HFFc6 (cell line): Measurements from ENCODE around the gene KRT15. TPM values are rescaled to one million over a fixed set of nuclear protein-coding genes. Genes with fewer than 3 reads are reported as not detected.

Experiments
- DNase-seq: peaks from one replicate; pipeline ENCODE4 v3.0.0-alpha.2; 2018
- H3K27ac Mint-ChIP-seq: 2 replicates; pipeline ENCODE4 v1.8.0; 2020; ENCODE audit warnings: mild to moderate bottlenecking, mixed read lengths
- H3K27me3 Mint-ChIP-seq: 2 replicates; pipeline ENCODE4 v1.8.0; 2021; ENCODE audit warnings: mild to moderate bottlenecking, moderate library complexity, mixed read lengths; ENCODE audit not compliant: insufficient read depth
- H3K36me3 Mint-ChIP-seq: 2 replicates; pipeline ENCODE4 v1.8.0; 2021; ENCODE audit warnings: low read depth, mixed read lengths
- H3K4me1 Mint-ChIP-seq: 2 replicates; pipeline ENCODE4 v1.8.0; 2020; ENCODE audit warnings: low read depth, mixed read lengths
- H3K4me3 Mint-ChIP-seq: 2 replicates; pipeline ENCODE4 v1.8.0; 2020; ENCODE audit warnings: mild to moderate bottlenecking, moderate library complexity, mixed read lengths
- H3K9me3 Mint-ChIP-seq: 2 replicates; pipeline ENCODE4 v1.8.0; 2020; ENCODE audit warnings: mild to moderate bottlenecking, mixed read lengths
- CTCF ChIP-seq: fragments of 200-600 bp; sonication (generic); IDR thresholded peaks from 2 replicates; pipeline ENCODE4 v1.5.0; 2021; ENCODE audit warnings: antibody characterized with exemption, mild to moderate bottlenecking
- total RNA-seq, 6 experiments: library from RNA; stranded (reverse); fragmentation: NEBNext Ultra II Directional; extraction: Animal tissue kit (Norgen Biotek cat#: 25700); gene quantifications; 2 replicates in 1 of 6; 3 replicates in 5 of 6; pipeline ENCODE4 v1.2.3, GENCODE V29; 2021

The KRT15 gene
- total RNA-seq, 6 experiments from 2014 or later = 5.0 to 8.6 (median 6.9) TPM

DNA sequence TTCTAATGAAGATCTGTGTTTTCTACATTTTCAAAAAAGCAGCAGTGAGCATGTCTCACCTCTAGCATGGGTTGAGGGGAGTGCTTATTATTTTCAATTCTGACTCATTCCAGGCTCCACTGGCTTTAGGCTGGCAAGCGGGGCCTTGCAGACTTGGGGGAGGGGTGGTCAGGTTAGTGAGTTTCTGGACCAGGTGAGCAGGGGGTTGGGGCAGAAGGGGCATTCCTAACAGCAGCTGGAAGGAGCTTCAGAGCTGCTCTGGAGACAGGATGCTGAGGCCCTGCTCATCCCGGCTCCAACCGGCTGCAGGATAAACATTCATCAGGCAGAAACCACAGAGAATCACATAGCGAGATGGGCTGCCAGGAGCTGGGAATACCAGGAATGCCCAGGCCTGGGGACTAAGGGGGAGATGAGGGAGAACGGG, 19.9 kb upstream of the KRT15 start:
- no peaks in the 10 kb centered on the region for H3K36me3 Mint-ChIP-seq
- peak overlapping the region; percentile 79 for H3K27ac Mint-ChIP-seq

GRCh38 chr17:41537990-41538389, 19.3 kb upstream of the KRT15 start:
- peak overlapping the region; percentile 28; the same call in 1 of the 2 replicates for H3K4me3 Mint-ChIP-seq
- no peaks in the 10 kb centered on the region for H3K9me3 Mint-ChIP-seq
- no peak for TF ChIP-seq CTCF
- no peaks in the 10 kb centered on the region for H3K36me3 Mint-ChIP-seq
- H3K27ac Mint-ChIP-seq = peak overlapping the region; percentile 79; the same call in 1 of the 2 replicates
- DNase-seq = no peak
- peaks cover 30% of the 10 kb centered on the region for H3K4me1 Mint-ChIP-seq
- peaks cover 3% of the 10 kb centered on the region for H3K27me3 Mint-ChIP-seq

More for the DNA sequence above, 19.9 kb upstream of the KRT15 start:
- H3K4me1 Mint-ChIP-seq = peaks cover 30% of the 10 kb centered on the region
- H3K27me3 Mint-ChIP-seq = peaks cover 4% of the 10 kb centered on the region
- DNase-seq = peak; percentile 36
- H3K9me3 Mint-ChIP-seq = no peaks in the 10 kb centered on the region
- peak overlapping the region; percentile 28 for H3K4me3 Mint-ChIP-seq
- TF ChIP-seq CTCF = no peak

DNA sequence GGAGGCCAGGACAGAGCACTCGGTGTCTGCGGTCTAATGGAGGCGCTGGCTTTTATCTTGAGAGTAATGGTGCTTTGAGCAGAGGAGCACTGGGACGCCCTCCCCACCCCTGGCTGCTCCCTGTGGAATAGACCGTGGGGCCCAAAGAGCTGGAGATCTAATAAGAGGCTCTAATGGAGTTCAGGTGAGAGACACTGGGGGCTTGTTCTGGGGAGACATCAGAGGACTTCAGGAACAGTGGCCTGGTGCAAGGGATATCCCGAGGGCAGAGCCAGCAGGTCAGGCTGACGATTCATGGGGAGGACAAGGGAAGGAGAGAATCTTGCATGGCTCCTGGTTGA, 18.9 kb upstream of the KRT15 start:
- H3K27me3 Mint-ChIP-seq = peaks cover 1% of the 10 kb centered on the region
- no peak for DNase-seq
- no peaks in the 10 kb centered on the region for H3K9me3 Mint-ChIP-seq
- no peaks in the 10 kb centered on the region for H3K36me3 Mint-ChIP-seq
- H3K27ac Mint-ChIP-seq = peak overlapping the region; percentile 34
- H3K4me3 Mint-ChIP-seq = no peak overlapping the region
- H3K4me1 Mint-ChIP-seq = peaks cover 30% of the 10 kb centered on the region
- TF ChIP-seq CTCF = no peak

GRCh38 chr17:41536741-41537613, 18.3 kb upstream of the KRT15 start:
- DNase-seq = no peak
- Mint-ChIP-seq H3K9me3 (no peaks in the 10 kb centered on the region), H3K27ac (peak overlapping the region; percentile 34), H3K27me3 (peaks cover 1% of the 10 kb centered on the region), H3K4me3 (no peak overlapping the region), H3K36me3 (no peaks in the 10 kb centered on the region), H3K4me1 (peaks cover 30% of the 10 kb centered on the region)
- no peak for TF ChIP-seq CTCF

DNA sequence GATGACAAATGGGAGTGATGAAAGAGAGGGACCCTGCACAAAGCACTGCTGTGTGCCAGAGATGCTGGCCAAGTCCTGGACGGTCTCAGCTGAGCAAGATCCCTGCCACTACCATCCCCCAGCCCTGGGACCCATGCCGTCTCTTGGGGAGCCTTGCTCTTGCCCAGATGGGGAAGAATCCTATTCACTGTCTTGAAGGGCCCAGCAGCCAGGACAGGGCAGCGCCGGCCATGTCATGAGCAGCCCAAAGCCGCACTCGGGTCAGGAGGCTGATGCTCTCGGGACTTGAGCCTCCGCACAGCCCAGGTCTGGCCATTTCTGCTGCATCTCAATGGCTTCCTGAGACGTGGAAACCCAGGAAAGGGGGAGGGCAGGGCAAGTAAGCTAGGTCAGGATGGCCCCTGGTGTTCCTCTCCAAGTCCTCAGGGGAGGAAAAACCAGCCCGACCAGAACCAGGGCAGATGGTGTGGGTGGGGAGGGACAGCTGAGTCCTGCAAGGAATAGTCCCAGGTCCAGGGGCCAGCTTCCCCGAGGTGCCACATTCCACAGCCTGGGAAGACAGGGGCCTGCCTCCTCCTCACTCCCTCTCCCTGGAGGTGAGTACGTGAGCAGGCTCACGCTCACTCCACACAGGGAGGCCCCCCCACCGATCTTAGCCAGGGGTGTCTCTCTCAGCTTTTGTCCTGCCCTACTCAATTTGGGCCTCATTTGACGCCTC, 17.2 kb upstream of the KRT15 start:
- no peak overlapping the region for H3K4me3 Mint-ChIP-seq
- H3K27me3 Mint-ChIP-seq = peaks cover 1% of the 10 kb centered on the region
- H3K4me1 Mint-ChIP-seq = peaks cover 40% of the 10 kb centered on the region
- TF ChIP-seq CTCF = no peak
- DNase-seq = no peak
- H3K9me3 Mint-ChIP-seq = no peaks in the 10 kb centered on the region
- no peaks in the 10 kb centered on the region for H3K36me3 Mint-ChIP-seq
- H3K27ac Mint-ChIP-seq = no peak overlapping the region
